Measurements from ENCODE around the gene LYSMD1.

Gene LYSMD1

GRCh38 chr1:151146412-151147131, 19.1 kb downstream of the LYSMD1 start, which contains the start of gene SEMA6C:
TSS of gene SEMA6C (minus strand) at chr1:151146631. CDS start at chr1:151142621, 4,010 bp downstream.
- TF ChIP-seq, protein P1, sequence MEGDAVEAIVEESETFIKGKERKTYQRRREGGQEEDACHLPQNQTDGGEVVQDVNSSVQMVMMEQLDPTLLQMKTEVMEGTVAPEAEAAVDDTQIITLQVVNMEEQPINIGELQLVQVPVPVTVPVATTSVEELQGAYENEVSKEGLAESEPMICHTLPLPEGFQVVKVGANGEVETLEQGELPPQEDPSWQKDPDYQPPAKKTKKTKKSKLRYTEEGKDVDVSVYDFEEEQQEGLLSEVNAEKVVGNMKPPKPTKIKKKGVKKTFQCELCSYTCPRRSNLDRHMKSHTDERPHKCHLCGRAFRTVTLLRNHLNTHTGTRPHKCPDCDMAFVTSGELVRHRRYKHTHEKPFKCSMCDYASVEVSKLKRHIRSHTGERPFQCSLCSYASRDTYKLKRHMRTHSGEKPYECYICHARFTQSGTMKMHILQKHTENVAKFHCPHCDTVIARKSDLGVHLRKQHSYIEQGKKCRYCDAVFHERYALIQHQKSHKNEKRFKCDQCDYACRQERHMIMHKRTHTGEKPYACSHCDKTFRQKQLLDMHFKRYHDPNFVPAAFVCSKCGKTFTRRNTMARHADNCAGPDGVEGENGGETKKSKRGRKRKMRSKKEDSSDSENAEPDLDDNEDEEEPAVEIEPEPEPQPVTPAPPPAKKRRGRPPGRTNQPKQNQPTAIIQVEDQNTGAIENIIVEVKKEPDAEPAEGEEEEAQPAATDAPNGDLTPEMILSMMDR (IDR thresholded peaks at IDR 0.05; ENCODE audit: extremely low read depth, insufficient read depth, missing control alignments) = no peak
- DNase-seq (ENCODE audit: low spot score) = peak; percentile 92
- in situ Hi-C loops (cut with MboI; ENCODE audit: low pct_unique_long_range_greater_than_20kb, low sequenced_read_pairs, unreplicated experiment) = no loop called here

GRCh38 chr1:151146072-151146411, 19.7 kb downstream of the LYSMD1 start:
- TF ChIP-seq, protein P1 (IDR thresholded peaks at IDR 0.05; ENCODE audit: extremely low read depth, insufficient read depth, missing control alignments) = no peak
- DNase-seq (ENCODE audit: low spot score) = no peak
- in situ Hi-C loops (cut with MboI; ENCODE audit: low pct_unique_long_range_greater_than_20kb, low sequenced_read_pairs, unreplicated experiment) = no loop called here

GRCh38 chr1:151145304-151146071, 20.2 kb downstream of the LYSMD1 start:
- in situ Hi-C loops (cut with MboI; ENCODE audit: low pct_unique_long_range_greater_than_20kb, low sequenced_read_pairs, unreplicated experiment) = no loop called here
- TF ChIP-seq, protein P1 (IDR thresholded peaks at IDR 0.05; ENCODE audit: extremely low read depth, insufficient read depth, missing control alignments) = no peak
- DNase-seq (ENCODE audit: low spot score) = no peak

GRCh38 chr1:151144474-151145303, 21.0 kb downstream of the LYSMD1 start:
- TF ChIP-seq, protein P1 (IDR thresholded peaks at IDR 0.05; ENCODE audit: extremely low read depth, insufficient read depth, missing control alignments) = no peak
- DNase-seq (ENCODE audit: low spot score) = no peak
- in situ Hi-C loops (cut with MboI; ENCODE audit: low pct_unique_long_range_greater_than_20kb, low sequenced_read_pairs, unreplicated experiment) = no loop called here

GRCh38 chr1:151143986-151144385, 21.7 kb downstream of the LYSMD1 start:
- in situ Hi-C loops (cut with MboI; ENCODE audit: low pct_unique_long_range_greater_than_20kb, low sequenced_read_pairs, unreplicated experiment) = no loop called here
- TF ChIP-seq, protein P1 (IDR thresholded peaks at IDR 0.05; ENCODE audit: extremely low read depth, insufficient read depth, missing control alignments) = no peak
- DNase-seq (ENCODE audit: low spot score) = no peak

DNA sequence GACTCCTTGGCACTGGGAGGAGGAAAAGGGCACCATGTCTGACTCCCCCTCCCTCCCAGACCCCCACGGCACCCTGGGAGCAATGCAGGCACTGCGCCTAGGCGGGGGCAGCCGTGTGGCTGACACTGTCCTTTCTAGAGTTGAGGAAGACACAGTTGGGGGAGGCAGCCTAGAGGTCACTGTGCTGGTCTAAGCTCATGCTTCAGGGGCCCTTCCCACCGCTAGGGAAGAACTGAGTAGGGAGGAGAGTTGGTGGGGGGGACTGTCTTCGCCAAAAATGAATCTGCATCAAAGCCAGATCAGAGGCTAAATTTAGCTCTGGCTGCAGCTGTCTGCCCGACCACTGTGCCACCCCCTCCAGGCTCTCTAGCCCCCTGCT, 22.7 kb downstream of the LYSMD1 start:
- no peak for DNase-seq (ENCODE audit: low spot score)
- in situ Hi-C loops (cut with MboI; ENCODE audit: low pct_unique_long_range_greater_than_20kb, low sequenced_read_pairs, unreplicated experiment) = no loop called here
- TF ChIP-seq, protein P1 (IDR thresholded peaks at IDR 0.05; ENCODE audit: extremely low read depth, insufficient read depth, missing control alignments) = no peak
